NCI-H2196 (cell line): Measurements from ENCODE around the gene BIRC5.
A peak's percentile ranks its signal among the peaks of the same experiment; 100 is the strongest.
"Not testable (repeated sequence)": the region's sequence is repeated elsewhere in the genome, so short reads cannot be mapped to it uniquely, and the experiment has no call there.

Source experiments
- DNase-seq: peaks from one replicate; lab custom pipeline; 2025; ENCODE audit not compliant: unreplicated experiment; lab: John Stamatoyannopoulos, UW

Gene BIRC5

GRCh38 chr17:78238823-78239488 is 24.9 kb downstream of the BIRC5 start:
- no peak for DNase-seq

GRCh38 chr17:78239489-78239931 is 25.5 kb downstream of the BIRC5 start:
- DNase-seq = no peak

GRCh38 chr17:78240012-78240655 is 26.1 kb downstream of the BIRC5 start:
- DNase-seq = no peak

- no peak for DNase-seq
Observed at GRCh38 chr17:78240839-78241238, 26.8 kb downstream of the BIRC5 start.

- peak; percentile 71 for DNase-seq
Observed at GRCh38 chr17:78241277-78242023, 27.4 kb downstream of the BIRC5 start.

- no peak for DNase-seq
Observed at GRCh38 chr17:78242024-78242742, 28.1 kb downstream of the BIRC5 start.

- no peak for DNase-seq
Observed at GRCh38 chr17:78247304-78247703, 33.3 kb downstream of the BIRC5 start.

GRCh38 chr17:78248051-78248914 is 34.2 kb downstream of the BIRC5 start:
- DNase-seq = no peak

- DNase-seq = no peak
Observed at GRCh38 chr17:78249074-78249817, 35.2 kb downstream of the BIRC5 start.

GRCh38 chr17:78249818-78250806 is 36.1 kb downstream of the BIRC5 start:
- no peak for DNase-seq

GRCh38 chr17:78250891-78251772 is 37.1 kb downstream of the BIRC5 start:
- DNase-seq = peak; percentile 96

- no peak for DNase-seq
Observed at GRCh38 chr17:78251773-78252103, 37.7 kb downstream of the BIRC5 start.

- no peak for DNase-seq
Observed at GRCh38 chr17:78252111-78252634, 38.1 kb downstream of the BIRC5 start.

GRCh38 chr17:78252701-78253635 is 38.9 kb downstream of the BIRC5 start:
- no peak for DNase-seq

- not testable (repeated sequence) for DNase-seq
Observed at GRCh38 chr17:78253636-78253945, 39.5 kb downstream of the BIRC5 start.

GRCh38 chr17:78253946-78254672 is 40.1 kb downstream of the BIRC5 start:
- peak; percentile 93 for DNase-seq
